Measurements from ENCODE around the gene TBC1D10A. TPM values are rescaled to one million over a fixed set of nuclear protein-coding genes. Genes with fewer than 3 reads are reported as not detected.

TBC1D10A gene
- total RNA-seq, 1 experiment from 2014 or later = 24.3 TPM

GRCh38 chr22:30297276-30297990 is 29.3 kb downstream of the TBC1D10A start:
- POLR2A ChIA-PET (ENCODE audit: unreplicated experiment) = interaction anchor here (0.6 to 1.8 kb wide), 2 partner anchors 30 to 99 kb away, joined by 5 to 13 read pairs; partner anchors contain the start of genes SEC14L2 and TBC1D10A
- Histone ChIP-seq H3K4me3 (no peak overlapping the region), H3K9me2 (ENCODE audit: insufficient read depth) (no peaks in the 10 kb centered on the region), H3K36me3 (ENCODE audit: low read depth) (peaks cover 15% of the 10 kb centered on the region), H3K4me2 (peak overlapping the region; percentile 70), H3K4me1 (replicated peaks; ENCODE audit: insufficient read depth) (peaks cover 59% of the 10 kb centered on the region), H3F3A (ENCODE audit: insufficient read depth, low read depth) (peaks cover 41% of the 10 kb centered on the region), H3K79me2 (ENCODE audit: low read depth) (peaks cover 36% of the 10 kb centered on the region), H4K20me1 (ENCODE audit: insufficient read depth) (no peaks in the 10 kb centered on the region), H3K27me3 (ENCODE audit: insufficient read depth, low read depth) (no peaks in the 10 kb centered on the region), H3K9me3 (ENCODE audit: insufficient read depth, low read depth) (no peaks in the 10 kb centered on the region), H3K27ac (peak overlapping the region; percentile 88), H2AFZ (no peak overlapping the region)
- BruUV-seq (replicated peaks) = no TSS peak
- no peak for TF ChIP-seq CTCF (conservative IDR thresholded peaks at IDR 0.05)
- intact Hi-C loops (cut with micrococcal nuclease; ENCODE audit: unreplicated experiment) = no loop called here
- CTCF ChIA-PET = interaction anchor here (1.1 to 1.5 kb wide), 3 partner anchors 10 to 29 kb away, joined by 6 to 19 read pairs (median 8); partner anchors contain the start of gene TBC1D10A
- DNase-seq = no peak

- ChIA-PET POLR2A (ENCODE audit: unreplicated experiment) (no interaction called here), CTCF (no interaction called here)
- Histone ChIP-seq H3K9me3 (ENCODE audit: insufficient read depth, low read depth) (no peaks in the 10 kb centered on the region), H3K9me2 (ENCODE audit: insufficient read depth) (no peaks in the 10 kb centered on the region), H3K27me3 (ENCODE audit: insufficient read depth, low read depth) (no peaks in the 10 kb centered on the region), H3K36me3 (ENCODE audit: low read depth) (peaks cover 15% of the 10 kb centered on the region), H3F3A (ENCODE audit: insufficient read depth, low read depth) (peaks cover 40% of the 10 kb centered on the region), H4K20me1 (ENCODE audit: insufficient read depth) (no peaks in the 10 kb centered on the region), H3K27ac (no peak overlapping the region), H3K79me2 (ENCODE audit: low read depth) (peaks cover 36% of the 10 kb centered on the region), H3K4me1 (replicated peaks; ENCODE audit: insufficient read depth) (peaks cover 55% of the 10 kb centered on the region), H2AFZ (no peak overlapping the region), H3K4me2 (0 out of 2 replicates have a peak overlapping the region, but pooled peaks have one; percentile 10), H3K4me3 (no peak overlapping the region)
- BruUV-seq (replicated peaks) = no TSS peak
- intact Hi-C loops (cut with micrococcal nuclease; ENCODE audit: unreplicated experiment) = no loop called here
- TF ChIP-seq EZH2 (IDR thresholded peaks at IDR 0.05; ENCODE audit: low read depth) = no peak
- TF ChIP-seq CTCF (conservative IDR thresholded peaks at IDR 0.05) = no peak
- DNase-seq = no peak
Measured at GRCh38 chr22:30296833-30297232, 29.9 kb downstream of the TBC1D10A start.

GRCh38 chr22:30296324-30296723 is 30.4 kb downstream of the TBC1D10A start:
- Histone ChIP-seq H3F3A (ENCODE audit: insufficient read depth, low read depth) (peaks cover 40% of the 10 kb centered on the region), H3K27me3 (ENCODE audit: insufficient read depth, low read depth) (no peaks in the 10 kb centered on the region), H3K9me3 (ENCODE audit: insufficient read depth, low read depth) (no peaks in the 10 kb centered on the region), H3K9me2 (ENCODE audit: insufficient read depth) (no peaks in the 10 kb centered on the region), H3K4me2 (no peak overlapping the region), H3K4me1 (replicated peaks; ENCODE audit: insufficient read depth) (peaks cover 55% of the 10 kb centered on the region), H4K20me1 (ENCODE audit: insufficient read depth) (no peaks in the 10 kb centered on the region), H2AFZ (no peak overlapping the region), H3K27ac (no peak overlapping the region), H3K4me3 (no peak overlapping the region), H3K79me2 (ENCODE audit: low read depth) (peaks cover 32% of the 10 kb centered on the region), H3K36me3 (ENCODE audit: low read depth) (peaks cover 15% of the 10 kb centered on the region)
- DNase-seq = no peak
- TF ChIP-seq CTCF (conservative IDR thresholded peaks at IDR 0.05) (no peak), EZH2 (IDR thresholded peaks at IDR 0.05; ENCODE audit: low read depth) (no peak)
- POLR2A ChIA-PET (ENCODE audit: unreplicated experiment) = no interaction called here
- intact Hi-C loops (cut with micrococcal nuclease; ENCODE audit: unreplicated experiment) = no loop called here
- CTCF ChIA-PET = no interaction called here
- no TSS peak for BruUV-seq (replicated peaks)

All from PC-9 (cell line).